Activated naive CD4-positive, alpha-beta T cell treated with anti-CD3 and anti-CD28 coated beads, Interleukin-2, amount 50 U/mL, for 72 hours (primary cell): ENCODE measurements around the gene IL1RAPL1. TPM values are rescaled to one million over a fixed set of nuclear protein-coding genes. Genes with fewer than 3 reads are reported as not detected.

ENCODE experiments used
- ATAC-seq, 2 donors: fragments of 150-1000 bp; cut with Tn5 transposase; 2 replicates each; pipeline ENCODE4 v1.10.0; 2021; ENCODE audit warnings: mild to moderate bottlenecking in 2 of 2, moderate library complexity in 2 of 2
- DNase-seq, 2 donors: peaks; one replicate each; pipeline ENCODE4 v3.0.0; 2021 to 2022; ENCODE audit warnings: low spot score in 2 of 2
- H3K27ac Mint-ChIP-seq, 2 donors: one replicate each; pipeline ENCODE4 v1.8.0; 2022; ENCODE audit warnings: mild to moderate bottlenecking in 2 of 2, mixed read lengths in 2 of 2
- H3K36me3 Mint-ChIP-seq, 2 donors: one replicate each; pipeline ENCODE4 v1.8.0; 2022; ENCODE audit warnings: mixed read lengths in 2 of 2
- H3K9me3 Mint-ChIP-seq, 2 donors: one replicate each; pipeline ENCODE4 v1.8.0; 2022; ENCODE audit warnings: mixed read lengths in 2 of 2
- total RNA-seq, 2 donors: library from RNA; stranded (reverse); gene quantifications; one replicate each; pipeline ENCODE4 v1.2.3, GENCODE V29; 2022

The IL1RAPL1 gene
- total RNA-seq, 2 donors from 2014 or later, result not detected

DNA sequence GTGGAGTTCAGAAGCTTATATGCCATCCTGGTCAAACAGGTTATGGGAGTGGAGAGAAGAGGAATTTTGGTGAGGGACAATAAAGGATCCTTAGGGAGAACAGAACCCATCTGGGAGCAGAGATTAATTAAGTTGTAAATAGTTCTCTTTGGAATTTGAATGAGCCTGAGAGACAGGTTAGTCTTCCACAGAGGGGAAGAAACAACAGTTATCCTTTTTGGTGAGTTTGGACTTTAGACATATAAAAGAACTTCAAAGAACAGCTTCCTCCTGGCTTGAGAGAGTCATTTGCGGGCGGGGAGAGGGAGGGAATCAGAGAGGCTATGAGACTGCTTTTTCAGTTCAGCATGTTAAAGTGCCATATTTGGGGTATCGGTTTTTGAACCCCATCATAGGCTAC lies 834.8 kb downstream of the IL1RAPL1 start:
- H3K36me3 Mint-ChIP-seq, result no peaks in the 10 kb centered on the region
- no peak overlapping the region for H3K27ac Mint-ChIP-seq
- no peak for ATAC-seq
- no peak for DNase-seq
- peaks cover 0 to 5% of the 10 kb centered on the region in 2 donors for H3K9me3 Mint-ChIP-seq

- no peak overlapping the region for H3K27ac Mint-ChIP-seq
- no peaks in the 10 kb centered on the region for H3K36me3 Mint-ChIP-seq
- DNase-seq, result no peak
- no peaks in the 10 kb centered on the region for H3K9me3 Mint-ChIP-seq
- ATAC-seq, result no peak
Measured at GRCh38 chrX:29431895-29432294, 844.6 kb downstream of the IL1RAPL1 start.

GRCh38 chrX:29432534-29432933 lies 845.3 kb downstream of the IL1RAPL1 start:
- ATAC-seq, result no peak
- H3K9me3 Mint-ChIP-seq, result no peaks in the 10 kb centered on the region
- H3K27ac Mint-ChIP-seq, result no peak overlapping the region
- DNase-seq, result no peak
- no peaks in the 10 kb centered on the region for H3K36me3 Mint-ChIP-seq

DNA sequence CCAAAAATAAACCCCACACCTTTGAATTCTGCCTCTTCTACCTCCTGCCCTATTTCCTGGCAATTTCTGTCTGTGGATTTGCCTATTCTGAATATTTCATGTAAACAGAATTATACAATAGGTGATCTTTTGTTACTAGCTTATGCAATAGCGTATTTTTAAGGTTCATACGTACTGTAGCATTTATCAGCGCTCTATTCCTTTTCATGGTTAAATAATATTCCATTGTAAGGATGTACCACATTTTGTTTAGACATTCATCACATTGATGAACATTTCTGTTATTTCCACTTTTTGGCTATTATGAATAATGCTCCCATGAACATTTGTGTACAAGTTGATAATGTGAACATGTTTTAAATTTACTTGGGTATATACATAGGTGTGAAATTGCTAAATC lies 847.7 kb downstream of the IL1RAPL1 start:
- no peak for DNase-seq
- ATAC-seq, result no peak
- H3K9me3 Mint-ChIP-seq, result no peaks in the 10 kb centered on the region
- no peak overlapping the region for H3K27ac Mint-ChIP-seq
- H3K36me3 Mint-ChIP-seq, result no peaks in the 10 kb centered on the region

DNA sequence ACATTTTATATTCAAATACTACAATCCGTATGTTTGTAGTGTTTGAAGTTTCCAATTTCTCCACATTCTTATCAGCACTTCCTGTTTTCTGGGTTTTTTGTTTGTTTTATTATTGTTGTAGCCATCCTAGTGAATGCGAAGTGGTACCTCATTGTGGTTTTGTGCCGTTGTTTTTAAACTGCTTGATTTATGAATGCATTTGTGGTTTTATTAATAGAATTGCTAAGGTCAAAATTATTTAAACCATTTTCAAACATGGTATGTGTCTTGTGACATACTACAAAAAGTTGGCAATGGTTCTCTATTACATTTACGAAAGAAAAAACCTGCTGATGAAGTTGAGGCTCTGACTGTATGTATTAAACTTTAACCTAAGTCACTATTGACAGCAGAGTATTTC lies 848.1 kb downstream of the IL1RAPL1 start:
- H3K27ac Mint-ChIP-seq, result no peak overlapping the region
- no peak for ATAC-seq
- DNase-seq, result no peak
- no peaks in the 10 kb centered on the region for H3K9me3 Mint-ChIP-seq
- no peaks in the 10 kb centered on the region for H3K36me3 Mint-ChIP-seq

DNA sequence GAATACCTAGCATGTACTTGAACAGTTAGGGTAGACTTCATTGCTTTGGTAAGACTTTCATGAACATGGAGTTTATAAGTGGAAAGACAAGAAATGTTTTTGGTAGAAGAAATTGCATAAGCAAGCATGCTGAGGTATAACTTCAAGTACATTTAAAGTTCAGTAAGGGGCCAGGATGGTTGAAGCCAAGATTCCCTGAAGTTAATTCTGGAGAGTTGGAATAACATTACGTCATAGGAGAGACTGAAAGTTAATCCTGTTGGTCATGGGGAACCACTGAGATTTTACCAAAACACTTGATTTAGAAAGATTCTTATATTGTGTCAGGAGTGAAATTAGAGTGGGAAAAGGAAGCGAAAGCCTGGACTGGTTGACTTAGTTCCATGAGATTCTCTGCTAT lies 860.6 kb downstream of the IL1RAPL1 start:
- ATAC-seq (no peak), DNase-seq (no peak)
- Mint-ChIP-seq H3K36me3 (no peaks in the 10 kb centered on the region), H3K27ac (no peak overlapping the region), H3K9me3 (peaks cover 0 to 5% of the 10 kb centered on the region in 2 donors)

- H3K9me3 Mint-ChIP-seq, result peaks cover 0 to 5% of the 10 kb centered on the region in 2 donors
- ATAC-seq (no peak), DNase-seq (no peak)
- no peak overlapping the region for H3K27ac Mint-ChIP-seq
- H3K36me3 Mint-ChIP-seq, result no peaks in the 10 kb centered on the region
Measured at GRCh38 chrX:29453333-29453732, 866.1 kb downstream of the IL1RAPL1 start.

- H3K9me3 Mint-ChIP-seq, result peaks cover 4 to 6% of the 10 kb centered on the region in 2 donors
- no peak overlapping the region for H3K27ac Mint-ChIP-seq
- no peak for DNase-seq
- ATAC-seq, result no peak
- no peaks in the 10 kb centered on the region for H3K36me3 Mint-ChIP-seq
Measured at GRCh38 chrX:29455702-29456101, 868.5 kb downstream of the IL1RAPL1 start.

- H3K9me3 Mint-ChIP-seq, result peaks cover 4 to 6% of the 10 kb centered on the region in 2 donors
- H3K27ac Mint-ChIP-seq, result no peak overlapping the region
- no peaks in the 10 kb centered on the region for H3K36me3 Mint-ChIP-seq
- DNase-seq (no peak), ATAC-seq (no peak)
Measured at GRCh38 chrX:29461039-29461438, 873.8 kb downstream of the IL1RAPL1 start.

GRCh38 chrX:29466456-29466855 lies 879.2 kb downstream of the IL1RAPL1 start:
- Mint-ChIP-seq H3K27ac (no peak overlapping the region), H3K9me3 (no peaks in the 10 kb centered on the region), H3K36me3 (no peaks in the 10 kb centered on the region)
- DNase-seq (no peak), ATAC-seq (no peak)

- ATAC-seq, result no peak
- no peak overlapping the region for H3K27ac Mint-ChIP-seq
- H3K9me3 Mint-ChIP-seq, result no peaks in the 10 kb centered on the region
- no peaks in the 10 kb centered on the region for H3K36me3 Mint-ChIP-seq
- DNase-seq, result no peak
Measured at GRCh38 chrX:29468911-29469494, 881.8 kb downstream of the IL1RAPL1 start.

- ATAC-seq (no peak), DNase-seq (no peak)
- H3K9me3 Mint-ChIP-seq, result no peaks in the 10 kb centered on the region
- H3K27ac Mint-ChIP-seq, result no peak overlapping the region
- no peaks in the 10 kb centered on the region for H3K36me3 Mint-ChIP-seq
Measured at GRCh38 chrX:29470030-29470429, 882.8 kb downstream of the IL1RAPL1 start.

DNA sequence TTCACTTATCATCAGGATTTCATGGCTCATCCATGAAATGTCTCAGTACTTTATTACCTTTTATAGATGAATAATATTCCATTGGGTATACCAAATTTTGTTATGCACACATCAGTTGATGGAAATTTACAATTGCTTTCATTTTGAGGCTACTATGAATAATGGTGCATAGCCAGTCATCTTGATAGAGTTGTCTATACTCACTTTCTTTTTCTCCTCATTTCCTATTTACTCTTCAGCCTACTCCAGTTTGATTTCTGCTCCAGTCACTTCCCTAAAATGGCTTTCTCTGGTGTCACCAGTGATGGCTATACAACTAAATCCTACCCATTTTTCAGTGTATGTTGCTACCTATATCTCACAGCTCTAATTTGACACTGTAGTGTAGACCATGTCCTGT lies 884.6 kb downstream of the IL1RAPL1 start:
- DNase-seq (no peak), ATAC-seq (no peak)
- H3K9me3 Mint-ChIP-seq, result no peaks in the 10 kb centered on the region
- no peak overlapping the region for H3K27ac Mint-ChIP-seq
- H3K36me3 Mint-ChIP-seq, result no peaks in the 10 kb centered on the region

GRCh38 chrX:29477878-29478277 lies 890.6 kb downstream of the IL1RAPL1 start:
- Mint-ChIP-seq H3K27ac (no peak overlapping the region), H3K36me3 (no peaks in the 10 kb centered on the region), H3K9me3 (peaks cover 0 to 3% of the 10 kb centered on the region in 2 donors)
- ATAC-seq (no peak), DNase-seq (no peak)

- ATAC-seq (no peak), DNase-seq (no peak)
- Mint-ChIP-seq H3K9me3 (peaks cover 0 to 3% of the 10 kb centered on the region in 2 donors), H3K27ac (no peak overlapping the region), H3K36me3 (no peaks in the 10 kb centered on the region)
Measured at GRCh38 chrX:29478336-29479069, 891.3 kb downstream of the IL1RAPL1 start.

- H3K27ac Mint-ChIP-seq, result no peak overlapping the region
Measured at GRCh38 chrX:29487214-29487613, 900.0 kb downstream of the IL1RAPL1 start.

DNA sequence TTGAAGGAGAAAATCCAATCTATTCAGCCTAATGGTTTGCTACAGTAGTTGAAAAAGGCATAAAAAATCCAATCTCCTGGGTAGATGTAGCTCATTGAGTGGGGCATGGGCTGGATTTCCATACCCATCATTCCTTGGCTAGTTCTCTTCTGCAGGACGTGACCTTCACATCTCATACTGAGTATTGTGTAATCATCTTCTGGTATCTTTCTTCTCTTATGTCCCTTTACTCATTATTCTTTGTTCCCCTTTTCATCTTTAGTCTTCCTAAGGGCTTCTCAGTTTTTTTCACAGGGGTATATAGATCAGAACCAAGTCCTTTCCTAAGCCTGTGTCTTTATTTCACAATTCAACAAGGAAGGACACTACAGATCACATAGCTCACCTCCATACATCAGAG lies 900.5 kb downstream of the IL1RAPL1 start:
- Mint-ChIP-seq H3K36me3 (no peaks in the 10 kb centered on the region), H3K27ac (no peak overlapping the region), H3K9me3 (no peaks in the 10 kb centered on the region)
- ATAC-seq (no peak), DNase-seq (no peak)

More at GRCh38 chrX:29487214-29487613, 900.0 kb downstream of the IL1RAPL1 start:
- DNase-seq (no peak), ATAC-seq (no peak)
- H3K9me3 Mint-ChIP-seq, result no peaks in the 10 kb centered on the region
- no peaks in the 10 kb centered on the region for H3K36me3 Mint-ChIP-seq

GRCh38 chrX:29488919-29489318 lies 901.7 kb downstream of the IL1RAPL1 start:
- ATAC-seq, result no peak
- no peaks in the 10 kb centered on the region for H3K9me3 Mint-ChIP-seq
- DNase-seq, result no peak
- no peak overlapping the region for H3K27ac Mint-ChIP-seq
- H3K36me3 Mint-ChIP-seq, result no peaks in the 10 kb centered on the region
